ENCODE data around the gene FANCI.
A peak's percentile ranks its signal among the peaks of the same experiment; 100 is the strongest.

Gene FANCI

DNA sequence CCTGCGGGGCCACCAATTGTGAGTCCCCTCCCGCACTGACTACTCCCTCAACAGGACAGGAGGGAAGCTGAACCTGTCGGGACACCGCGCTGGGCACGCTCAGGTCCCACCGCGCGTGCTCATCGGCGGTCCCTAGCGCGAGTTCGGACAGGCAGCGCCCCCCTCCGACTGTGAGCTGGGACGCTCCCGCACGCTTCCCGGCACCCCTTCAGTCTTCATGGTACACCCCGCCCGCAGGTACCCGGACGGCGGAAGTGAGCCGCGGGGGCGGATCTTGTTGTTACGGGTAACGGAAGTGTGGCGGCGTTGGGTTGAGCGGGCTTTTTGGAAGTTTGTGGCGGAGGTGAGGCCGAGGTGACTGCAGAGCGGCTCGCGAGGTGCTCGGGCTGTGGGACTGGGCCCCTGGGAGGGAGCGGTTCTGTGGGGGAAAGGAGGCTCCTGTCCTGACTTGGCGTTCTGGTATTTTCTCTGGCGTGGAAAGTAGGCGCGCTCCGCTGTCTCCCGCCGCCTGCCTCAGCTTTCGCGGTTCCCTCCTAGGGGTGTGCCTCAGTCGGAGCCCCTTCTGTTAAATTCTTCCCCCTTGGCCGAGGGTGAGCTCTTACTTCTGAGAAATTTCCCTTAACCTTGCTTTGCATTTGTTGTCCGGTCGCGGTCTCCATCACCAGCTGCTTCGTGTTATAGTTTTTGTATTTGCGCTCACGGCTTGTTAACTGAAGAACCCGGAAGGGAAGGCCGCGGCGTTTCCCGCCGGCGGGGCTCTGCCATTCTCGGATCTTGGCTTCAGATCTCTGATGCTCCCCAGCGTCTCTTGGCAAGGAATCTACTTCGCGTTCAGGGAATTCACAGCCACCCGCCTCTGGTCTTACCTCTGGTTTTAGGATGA is at the start of gene FANCI:
TSS of gene FANCI (plus strand) at position 289 of the 883 bp plus-strand sequence. CDS start 3,669 bp downstream, outside the sequence.
- DNase-seq = peak; percentile 99

DNA sequence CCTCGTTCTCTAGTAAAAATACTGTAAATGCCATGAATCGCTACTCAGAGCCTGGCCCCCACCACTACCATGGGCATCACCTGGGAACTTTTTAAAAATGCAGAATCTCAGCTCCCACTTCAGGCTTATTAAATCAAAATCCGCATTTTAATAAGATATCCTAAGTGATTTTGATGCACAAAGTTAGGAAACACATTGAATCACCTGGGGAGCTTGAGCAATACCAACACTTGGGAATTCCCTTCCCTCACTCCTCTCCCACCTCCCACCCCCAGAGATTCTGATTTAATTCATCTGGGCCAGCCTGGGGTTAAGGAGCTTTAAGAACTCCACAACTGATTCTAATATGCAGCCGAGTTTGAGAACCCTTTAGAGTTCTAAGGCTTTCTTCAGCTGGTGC is 49.2 kb upstream of the FANCI start:
- DNase-seq = no peak

DNA sequence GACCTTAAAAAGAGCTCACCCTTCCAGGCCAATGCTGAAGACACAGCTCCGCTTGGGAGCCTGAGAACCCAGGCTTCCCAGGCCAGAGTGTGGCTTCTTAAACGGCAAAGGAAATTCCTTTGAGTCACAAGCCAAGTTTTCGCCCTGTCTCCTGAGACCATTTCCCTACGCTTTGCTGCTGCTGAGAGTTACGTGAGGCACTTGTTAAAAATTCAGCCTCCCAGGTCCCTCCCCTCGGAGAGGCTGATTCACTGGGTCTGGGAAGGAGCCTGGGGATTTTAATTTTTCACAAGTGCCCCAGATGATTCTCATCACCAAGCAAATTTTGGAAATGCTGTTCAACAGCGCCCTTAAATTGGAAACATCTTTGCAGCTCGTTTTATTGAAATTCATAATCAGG is 47.9 kb upstream of the FANCI start:
- DNase-seq = no peak

DNA sequence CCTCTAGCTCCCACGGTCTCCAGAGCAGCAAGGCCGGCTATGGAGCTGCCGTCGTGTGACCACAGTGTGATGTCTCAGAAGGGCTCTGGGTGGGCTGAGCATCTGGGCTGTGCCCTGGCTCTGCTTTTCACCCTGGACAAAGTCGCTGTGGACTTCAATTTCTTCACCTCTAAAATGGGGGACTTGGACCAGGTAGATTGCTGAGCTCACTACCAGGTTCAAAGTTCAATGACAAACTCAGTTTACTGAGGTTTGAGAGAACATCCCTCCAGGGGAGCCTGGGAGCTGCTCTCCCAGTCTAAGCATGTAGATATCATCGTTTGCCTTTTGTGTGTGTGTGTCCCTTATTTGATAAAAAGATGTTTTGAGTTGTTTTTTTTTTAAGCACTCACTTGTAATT is 47.5 kb upstream of the FANCI start:
- DNase-seq = no peak

DNA sequence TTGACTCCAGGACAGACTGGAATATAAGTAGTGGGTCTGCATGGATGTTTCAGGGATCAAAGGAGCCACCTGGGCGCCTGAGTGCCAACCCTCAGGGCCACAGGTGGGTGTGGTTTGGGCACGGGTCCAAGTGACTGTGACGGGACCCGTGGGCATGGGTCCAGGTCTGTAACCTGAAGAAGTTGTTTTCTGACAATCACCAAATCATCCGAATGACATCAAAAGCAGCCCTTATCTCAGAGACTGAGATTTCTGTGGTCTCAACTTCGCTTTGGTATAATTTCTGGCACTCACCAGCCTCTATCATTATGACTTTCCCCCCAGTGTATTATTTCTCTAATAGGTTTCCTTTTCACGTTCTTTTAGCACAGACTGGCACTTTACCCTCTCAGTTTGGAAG is 46.8 kb upstream of the FANCI start:
- DNase-seq = peak; percentile 84

DNA sequence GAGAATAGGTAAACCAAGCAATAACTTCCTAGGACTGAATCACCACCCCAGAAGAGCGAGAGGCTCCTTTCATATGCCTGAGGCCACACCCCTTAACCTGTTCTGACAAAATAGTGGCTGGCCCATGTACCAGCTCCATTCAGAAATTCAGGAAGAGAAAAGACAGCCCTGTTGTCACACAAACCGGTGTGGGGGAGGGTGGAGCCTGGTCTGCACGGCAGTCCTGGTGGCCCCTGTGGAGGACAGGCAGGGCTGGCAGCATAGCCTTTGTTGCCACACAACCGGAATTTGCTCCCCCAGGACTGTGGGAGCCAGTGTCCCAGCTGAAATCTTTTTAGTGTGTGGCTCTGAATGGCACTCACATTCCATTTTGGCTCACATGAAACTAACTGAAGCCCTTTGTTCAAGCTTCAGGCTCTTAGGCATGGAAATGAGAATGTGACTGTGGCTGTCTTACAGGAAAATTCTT is 46.2 kb upstream of the FANCI start:
- DNase-seq = peak; percentile 67

DNA sequence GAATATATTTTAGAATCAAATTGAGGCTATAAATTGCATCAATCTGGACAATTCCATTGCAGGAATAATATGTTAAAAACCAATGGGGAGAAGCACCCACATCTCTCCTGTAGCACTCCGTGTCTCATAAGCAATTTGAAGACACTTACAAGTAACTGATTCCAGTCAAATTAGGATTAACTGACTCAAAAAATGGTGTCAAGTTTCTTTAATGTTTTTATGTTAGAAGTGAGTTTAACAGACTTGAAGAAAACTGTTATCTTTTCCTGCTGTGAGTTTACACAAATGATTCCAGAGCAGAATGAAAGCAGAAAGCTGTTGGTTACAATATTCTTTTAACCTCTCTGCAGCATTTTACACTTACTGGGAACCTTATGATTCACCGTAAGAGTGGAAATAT is 45.6 kb upstream of the FANCI start:
- no peak for DNase-seq

DNA sequence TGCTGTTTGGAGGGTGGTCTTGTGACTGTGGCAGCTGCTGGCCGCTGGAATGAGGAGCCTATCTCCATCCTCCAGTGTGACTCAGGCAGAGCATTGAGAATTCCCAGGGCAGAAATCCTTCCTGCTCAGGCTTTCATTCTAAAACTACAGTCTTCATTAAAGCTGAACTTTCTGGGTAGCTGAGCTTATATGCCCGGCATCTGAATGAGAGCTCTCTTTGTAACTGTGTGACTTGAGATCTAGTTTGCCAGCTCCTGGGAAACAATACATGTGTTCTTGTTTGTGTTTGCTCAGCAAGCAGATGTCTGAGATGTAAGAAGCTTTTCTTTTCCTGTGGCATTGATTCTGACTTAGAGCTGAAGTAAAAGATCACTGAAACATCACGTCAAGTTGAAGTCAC is 44.8 kb upstream of the FANCI start:
- DNase-seq = no peak

DNA sequence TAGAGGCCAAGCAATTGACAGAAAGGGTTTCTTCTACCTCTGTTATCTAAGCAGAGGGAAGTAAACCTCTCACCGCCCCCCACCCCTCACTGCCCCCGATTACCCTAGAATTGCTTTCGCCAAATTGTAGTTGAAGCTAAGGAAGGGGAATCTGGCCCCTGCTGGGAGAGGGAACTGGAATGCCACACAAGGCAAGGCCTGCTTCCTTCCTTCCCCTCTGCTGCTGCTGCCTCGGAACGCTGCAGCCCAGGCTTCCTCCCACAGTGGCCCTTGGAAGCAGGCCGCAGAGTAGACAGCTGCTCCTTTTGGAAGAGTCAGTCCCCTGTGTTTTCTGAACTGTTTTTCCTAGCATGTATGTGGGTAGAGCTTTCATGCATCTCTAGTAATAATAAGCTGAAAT is 44.0 kb upstream of the FANCI start:
- DNase-seq = no peak

DNA sequence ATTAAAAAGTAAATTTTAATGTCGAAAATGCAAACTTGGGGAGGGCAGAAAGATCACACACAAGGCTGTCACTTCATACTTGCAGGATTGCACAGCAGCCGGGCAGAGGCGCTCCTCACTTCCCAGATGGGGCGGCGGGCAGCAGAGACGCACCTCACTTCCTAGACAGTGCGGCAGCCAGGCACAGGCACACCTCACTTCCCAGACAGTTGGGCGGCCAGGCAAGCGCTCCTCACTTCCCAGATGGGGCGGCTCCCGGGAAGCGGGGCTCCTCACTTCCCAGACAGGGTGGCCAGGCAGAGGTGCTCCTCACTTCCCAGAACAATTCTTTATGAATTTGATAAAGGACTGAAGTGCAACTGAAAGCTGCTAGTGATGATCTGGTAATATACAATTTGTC is 43.6 kb upstream of the FANCI start:
- no peak for DNase-seq

DNA sequence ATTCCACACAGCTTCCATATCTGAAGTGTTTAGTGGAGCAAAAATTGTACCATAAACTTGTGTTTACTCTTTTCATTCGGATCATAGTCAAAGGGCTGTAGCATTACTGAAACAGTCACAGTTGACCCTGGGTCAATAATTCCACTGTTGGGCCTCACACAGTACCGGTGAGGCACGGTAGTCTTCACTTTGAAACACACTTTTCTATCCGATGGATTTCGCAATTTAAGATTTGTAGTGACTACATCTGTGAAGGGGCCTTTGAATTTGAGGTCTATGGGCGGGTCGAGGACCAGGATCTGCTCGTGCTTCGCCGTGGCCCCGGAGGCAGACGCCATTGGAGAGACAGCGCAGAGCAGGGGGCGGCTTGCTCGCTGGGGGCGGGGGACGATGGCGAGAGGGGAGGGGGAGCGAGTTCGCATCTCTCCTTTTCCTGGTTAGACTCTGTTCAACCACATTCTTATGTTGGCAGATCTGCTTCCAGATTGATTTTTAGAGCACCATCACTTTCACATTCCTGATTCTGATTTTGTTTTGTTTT is 42.2 kb upstream of the FANCI start:
- DNase-seq = no peak

DNA sequence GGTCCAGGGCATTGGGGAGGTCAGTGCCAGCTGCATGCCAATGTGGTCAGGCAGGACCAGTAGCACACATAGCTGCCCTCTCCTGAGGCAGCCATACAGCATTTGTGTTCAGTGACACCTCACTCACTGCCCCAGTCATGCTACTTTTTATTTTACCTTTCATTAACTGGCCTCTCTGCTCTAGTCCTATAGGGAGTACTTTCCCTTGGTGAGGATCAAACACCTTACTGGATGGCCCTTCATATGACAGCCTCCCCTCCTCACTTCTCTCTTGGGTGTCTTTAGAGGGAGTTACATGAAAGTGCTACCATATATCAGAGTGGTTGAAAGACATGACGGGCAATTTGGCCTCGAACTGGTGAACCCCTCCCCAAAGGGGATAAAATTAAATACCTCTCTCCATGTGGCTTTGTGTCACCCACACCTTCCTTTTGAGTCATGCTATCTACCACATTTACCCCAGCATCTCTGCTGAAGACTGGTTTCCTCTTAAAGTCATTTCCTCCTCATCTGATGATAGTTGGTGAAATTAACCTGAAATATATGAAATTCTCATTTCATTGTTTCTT is 40.0 kb upstream of the FANCI start:
- peak; percentile 59 for DNase-seq

DNA sequence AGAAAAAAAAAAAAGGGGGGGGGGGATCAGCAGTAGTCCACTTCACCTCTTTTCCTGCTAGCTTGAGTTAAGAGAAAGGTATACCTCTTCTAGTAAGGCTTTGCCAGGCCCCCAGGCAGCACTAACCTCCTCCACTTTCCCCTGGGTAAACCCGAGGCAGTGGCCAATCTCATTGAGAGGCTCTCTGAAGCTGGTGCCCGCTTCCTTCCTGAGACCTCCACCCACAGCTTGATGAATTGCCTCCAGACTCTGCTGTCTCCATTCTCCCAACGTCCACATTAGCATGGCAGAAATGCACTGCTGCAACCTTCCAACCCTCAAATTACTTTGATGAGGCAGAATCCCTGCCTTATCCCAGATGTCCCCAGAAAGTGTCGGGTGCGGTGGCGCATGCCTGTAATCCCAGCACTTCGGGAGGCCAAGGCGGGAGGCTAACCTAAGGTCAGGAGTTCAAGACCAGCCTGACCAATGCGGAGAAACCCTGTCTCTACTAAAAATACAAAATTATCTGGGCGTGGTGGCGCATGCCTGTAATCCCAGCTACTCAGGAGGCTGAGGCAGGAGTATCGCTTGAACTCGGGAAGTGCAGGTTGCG is 37.7 kb upstream of the FANCI start:
- DNase-seq = no peak

DNA sequence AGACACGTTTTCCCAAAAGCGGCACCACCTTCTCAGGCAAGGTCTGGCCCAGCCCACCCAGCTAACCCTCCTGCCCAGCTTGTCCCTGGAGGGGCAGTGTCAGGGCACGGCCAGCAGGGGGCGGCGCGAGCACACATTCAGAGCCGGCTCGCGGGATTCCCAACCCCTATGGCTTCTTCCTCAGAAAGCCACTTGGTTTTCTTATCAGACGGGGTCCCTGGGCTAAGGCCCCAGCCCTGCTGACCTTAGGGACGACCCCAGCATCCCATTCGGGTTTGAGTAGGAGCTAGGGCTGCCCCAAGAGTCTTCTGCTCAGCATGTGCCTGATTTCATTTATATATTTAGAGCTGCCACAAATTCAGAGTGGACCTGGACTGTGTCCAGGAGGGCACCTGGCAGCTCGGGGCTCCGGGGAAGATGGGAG is 36.9 kb upstream of the FANCI start:
- peak; percentile 86 for DNase-seq

DNA sequence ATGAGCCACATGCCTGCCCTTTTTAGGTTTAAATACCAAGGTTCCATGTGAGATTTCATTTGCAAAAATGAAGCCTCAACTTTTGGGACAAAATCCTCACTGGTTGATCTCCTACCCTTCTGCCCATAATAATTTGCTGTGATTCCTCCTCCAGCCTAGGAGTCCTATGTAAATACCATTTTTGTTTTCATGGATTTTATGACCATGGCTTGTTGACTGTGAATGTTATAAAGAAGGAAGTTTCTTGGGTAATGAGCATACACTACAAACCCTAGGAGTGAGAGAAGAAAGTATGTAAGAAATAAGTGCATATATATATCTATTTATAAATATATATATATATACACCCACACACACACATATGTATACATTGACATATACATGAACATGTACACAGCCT is 35.5 kb upstream of the FANCI start:
- DNase-seq = no peak

DNA sequence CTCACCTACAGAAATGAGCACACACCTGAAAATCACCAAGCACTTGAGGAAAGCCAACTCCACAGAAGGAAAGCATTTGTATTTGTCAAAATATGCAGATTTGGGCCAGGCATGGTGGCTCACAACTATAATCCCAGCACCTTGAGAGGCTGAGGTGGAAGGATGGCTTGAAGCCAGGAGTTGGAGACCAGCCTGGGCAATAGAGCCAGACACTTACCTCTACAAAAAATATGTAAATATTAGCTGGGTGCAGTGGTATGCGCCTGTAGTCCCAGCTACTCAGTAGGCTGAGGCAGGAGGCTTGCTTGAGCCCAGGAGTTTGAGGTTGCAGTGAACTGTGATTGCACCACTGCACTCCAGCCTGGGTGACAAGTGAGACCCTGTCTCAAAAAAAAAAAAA is 34.7 kb upstream of the FANCI start:
- DNase-seq = no peak

DNA sequence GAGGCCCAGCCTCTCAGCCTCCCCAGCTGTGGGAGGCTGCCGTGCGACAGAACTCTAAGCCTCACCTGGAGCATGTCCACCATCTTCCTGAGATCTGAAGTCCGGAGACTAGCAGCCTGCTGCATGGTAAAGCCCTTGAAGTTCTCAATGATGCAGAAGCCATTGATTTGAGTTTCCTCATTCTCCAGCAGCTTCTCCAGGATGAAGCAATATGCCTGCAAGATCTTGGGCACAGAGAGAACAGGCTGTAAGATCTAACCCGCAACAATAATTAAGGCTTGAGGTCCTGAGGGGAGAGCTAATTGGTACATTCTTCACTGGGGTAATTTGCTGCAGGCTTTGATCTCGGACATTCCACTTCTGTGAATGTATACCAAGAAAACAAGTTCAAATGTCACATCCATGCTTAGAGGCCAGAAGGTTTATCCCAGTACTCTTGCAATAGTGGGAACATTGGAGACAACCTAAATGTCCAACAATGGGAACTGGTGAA is 32.1 kb upstream of the FANCI start:
- DNase-seq = no peak

DNA sequence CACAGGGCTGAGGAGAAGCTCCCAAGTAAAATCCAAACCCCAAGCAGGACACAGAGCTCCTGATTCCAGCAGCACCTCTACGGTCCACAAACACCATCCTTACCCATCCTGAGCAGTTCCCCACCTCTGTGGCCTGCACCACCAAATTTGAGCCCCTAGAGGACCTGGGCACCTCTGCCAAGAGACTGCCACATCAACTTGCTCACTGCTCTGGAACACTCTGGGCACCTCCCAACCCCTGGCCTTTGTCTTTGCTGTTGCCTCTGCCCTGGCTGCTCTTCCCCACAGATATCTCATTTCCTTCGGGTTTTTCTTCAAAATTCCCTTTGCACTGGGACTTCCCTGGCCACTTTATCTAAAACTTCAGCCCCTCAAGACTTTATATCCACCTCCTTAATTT is 28.2 kb upstream of the FANCI start:
- DNase-seq = no peak

DNA sequence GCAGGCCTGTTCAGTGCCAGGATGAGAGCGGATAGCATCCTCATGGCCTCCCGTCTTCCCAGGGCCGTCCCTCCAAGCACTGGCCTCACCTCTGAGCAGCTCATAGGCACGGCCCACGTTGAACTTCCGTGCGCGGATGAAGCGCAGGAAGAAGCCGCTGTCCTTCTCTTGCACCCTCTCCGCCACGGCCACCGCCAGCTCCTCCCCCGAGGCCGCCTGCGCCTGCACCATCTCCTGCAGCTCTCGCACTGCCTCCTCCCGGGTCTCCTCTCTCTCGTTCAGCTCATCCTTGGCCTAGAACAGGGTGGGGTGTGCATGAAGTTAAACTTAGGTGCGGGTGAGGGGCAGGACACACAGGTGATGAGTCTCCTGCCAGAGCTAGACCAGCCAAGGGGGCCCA is 26.7 kb upstream of the FANCI start:
- DNase-seq = no peak

DNA sequence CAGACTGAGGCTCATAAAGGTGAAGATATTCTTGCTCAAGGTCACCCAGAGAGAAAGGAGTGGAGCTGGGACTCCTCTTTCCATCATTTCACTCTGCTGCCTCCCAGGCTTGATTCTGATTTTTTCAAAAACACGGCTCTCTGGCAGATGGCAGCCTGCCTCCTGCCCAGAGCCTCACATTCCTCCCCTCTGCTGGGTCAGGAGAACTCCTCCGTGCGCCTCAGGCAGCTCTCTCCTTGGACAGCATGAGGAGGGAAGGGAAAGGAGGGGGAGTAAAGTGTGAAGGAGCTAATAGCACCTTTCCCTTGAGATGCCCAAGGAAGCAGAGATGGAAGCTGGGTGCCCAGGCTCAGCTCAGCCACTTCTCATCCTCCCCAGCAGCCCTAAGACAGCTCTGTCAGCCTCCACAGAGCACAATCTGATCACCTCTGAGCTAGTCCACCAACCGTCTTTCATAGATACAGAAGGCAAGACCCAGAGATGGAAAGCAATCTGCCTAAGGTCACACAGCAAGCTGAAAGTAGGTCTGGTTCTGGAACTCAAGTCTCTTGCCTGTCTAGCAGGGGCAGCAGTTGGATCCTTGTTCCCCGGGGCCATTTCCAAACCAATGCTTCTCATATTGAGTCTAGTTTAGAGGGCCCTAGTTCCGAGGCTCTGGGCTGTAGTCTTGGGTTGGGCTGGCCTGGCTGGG is 25.9 kb upstream of the FANCI start:
- DNase-seq = no peak

DNA sequence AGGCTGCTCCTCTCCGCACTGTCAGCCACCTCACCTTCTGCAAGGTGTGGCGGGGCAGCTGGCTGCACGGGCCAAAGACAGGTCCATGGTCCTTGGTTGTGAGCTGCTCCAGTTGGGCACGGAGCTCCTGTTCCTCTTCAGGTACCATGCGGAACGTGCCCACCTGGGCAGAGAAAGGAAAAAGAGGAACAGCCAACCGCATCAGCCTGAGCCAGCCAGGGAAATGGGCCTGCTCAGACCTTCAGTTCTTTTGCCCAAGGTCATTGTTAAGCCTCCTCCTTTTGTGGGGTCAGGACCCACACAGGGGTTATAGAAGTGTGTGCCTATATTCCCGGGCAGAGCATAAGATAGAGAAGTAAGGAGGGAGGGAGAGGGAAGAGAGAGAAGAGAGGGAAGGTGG is 25.2 kb upstream of the FANCI start:
- DNase-seq = no peak

DNA sequence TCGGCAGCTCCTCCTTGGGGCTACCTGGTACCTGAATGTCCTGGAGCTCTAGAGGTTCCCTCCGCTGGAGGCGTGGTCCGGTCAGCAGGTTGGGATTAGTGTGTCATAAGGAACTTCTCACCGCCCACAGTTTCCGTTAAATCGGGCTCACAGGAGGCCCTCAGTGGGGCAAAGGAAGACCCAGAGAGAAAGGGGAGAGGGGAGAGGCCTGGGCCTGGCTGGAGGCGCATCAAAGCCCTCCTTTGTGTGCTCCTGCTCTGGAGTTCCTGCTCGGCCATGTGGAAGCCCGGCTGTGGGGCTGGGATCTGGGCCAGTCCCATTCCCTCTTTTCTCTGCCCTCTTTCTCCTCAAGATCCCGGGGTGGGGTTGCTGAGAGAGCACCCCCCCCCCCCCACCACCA is 22.2 kb upstream of the FANCI start, which contains the start of gene RLBP1:
TSS of gene RLBP1 (minus strand) at position 37 of the 400 bp plus-strand sequence. CDS start 2,604 bp downstream, outside the sequence.
- DNase-seq = no peak

DNA sequence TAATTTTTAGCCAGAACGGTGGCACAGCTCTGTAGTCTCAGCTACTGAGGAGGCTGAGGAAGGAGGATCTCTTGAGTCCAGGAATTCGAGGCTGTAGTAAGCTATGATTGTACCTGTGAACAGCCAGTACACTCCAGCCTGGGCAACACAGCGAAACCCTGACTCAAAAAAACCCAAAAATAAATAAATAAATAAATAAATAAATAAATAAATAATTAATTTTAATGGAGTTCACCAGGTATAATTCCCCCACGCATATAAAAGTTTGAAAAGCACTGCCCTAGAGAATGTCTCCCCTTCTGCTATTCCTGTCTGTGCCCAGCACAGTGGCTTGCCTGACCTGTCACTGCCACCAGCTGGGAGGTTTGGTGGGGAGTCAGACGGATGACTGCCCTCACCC is 18.2 kb upstream of the FANCI start:
- no peak for DNase-seq
